A172 (cell line): Measurements from ENCODE around the gene BRIP1. TPM values are rescaled to one million over a fixed set of nuclear protein-coding genes. Genes with fewer than 3 reads are reported as not detected.
"Not testable (repeated sequence)": the region's sequence is repeated elsewhere in the genome, so short reads cannot be mapped to it uniquely, and the experiment has no call there.

Experiments used
- DNase-seq: peaks from one replicate; pipeline ENCODE4 v3.0.0-alpha.2; 2015; ENCODE audit warnings: low spot score
- total RNA-seq: library from RNA; depleted of rRNA; stranded (reverse); fragments of >200 nt; shearing (Covaris generic); gene quantifications from 2 replicates; pipeline ENCODE4 v1.2.3, GENCODE V29; 2014

BRIP1 gene
- total RNA-seq, 1 experiment from 2014 or later = 18.4 TPM

DNA sequence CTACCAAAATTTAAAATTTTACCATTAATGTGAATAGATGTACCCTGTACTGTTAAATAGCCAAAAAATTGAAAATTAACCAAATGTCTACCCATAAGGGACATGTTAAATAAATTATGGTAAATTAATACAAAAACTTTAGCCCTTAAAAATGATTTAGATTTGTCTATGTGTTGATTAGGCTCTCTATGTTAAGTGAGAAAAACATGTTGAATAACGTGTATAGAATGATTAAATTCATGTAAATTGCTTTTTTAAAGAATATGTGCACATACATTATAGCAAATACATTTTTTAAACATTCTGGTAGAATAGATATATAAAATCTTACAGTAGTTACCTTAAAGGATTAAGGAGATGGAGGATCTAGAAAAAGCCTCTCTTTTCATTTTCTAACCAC is 59.5 kb downstream of the BRIP1 start:
- DNase-seq = no peak

GRCh38 chr17:61803216-61803615 is 60.1 kb downstream of the BRIP1 start:
- no peak for DNase-seq

GRCh38 chr17:61799812-61800484 is 63.4 kb downstream of the BRIP1 start:
- no peak for DNase-seq

- no peak for DNase-seq
These were observed 66.0 kb downstream of the BRIP1 start for GRCh38 chr17:61797283-61797682.

DNA sequence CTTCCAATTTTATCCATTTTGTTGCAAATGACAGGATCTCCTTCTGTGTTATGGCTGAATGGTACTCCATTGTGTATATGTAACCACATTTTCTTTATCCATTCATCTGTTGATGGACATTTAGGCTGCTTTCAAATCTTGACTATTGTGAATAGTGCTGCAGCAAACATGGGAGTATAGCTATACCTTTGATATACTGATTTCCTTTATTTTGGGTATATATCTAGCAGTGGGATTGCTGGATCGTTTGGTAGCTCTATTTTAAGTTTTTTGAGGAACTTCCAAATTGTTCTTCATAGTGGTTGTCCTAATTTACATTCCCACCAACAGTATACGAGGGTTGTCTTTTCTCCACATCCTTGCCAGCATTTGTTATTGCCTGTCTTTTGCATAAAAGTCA is 67.8 kb downstream of the BRIP1 start:
- no peak for DNase-seq

DNA sequence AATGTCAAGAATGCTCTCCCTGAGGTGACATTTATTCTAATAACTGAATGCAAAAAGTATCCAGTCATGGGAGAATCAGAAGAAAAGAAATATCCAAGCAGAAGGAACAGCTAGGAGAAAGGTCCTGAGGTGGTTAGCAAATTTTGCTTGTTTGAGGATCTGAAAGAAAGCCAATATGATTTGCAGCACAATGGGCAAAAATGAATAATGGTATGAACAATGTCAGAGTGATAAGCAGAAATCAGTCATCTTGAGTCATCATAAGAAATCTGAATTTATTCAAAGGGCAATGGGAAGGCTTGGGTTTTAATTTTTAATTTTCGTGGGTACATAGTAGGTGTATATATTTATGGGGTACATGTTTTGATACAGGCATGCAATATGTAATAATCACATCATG is 68.5 kb downstream of the BRIP1 start:
- DNase-seq = no peak

- no peak for DNase-seq
These were observed 69.1 kb downstream of the BRIP1 start for GRCh38 chr17:61794242-61794641.

DNA sequence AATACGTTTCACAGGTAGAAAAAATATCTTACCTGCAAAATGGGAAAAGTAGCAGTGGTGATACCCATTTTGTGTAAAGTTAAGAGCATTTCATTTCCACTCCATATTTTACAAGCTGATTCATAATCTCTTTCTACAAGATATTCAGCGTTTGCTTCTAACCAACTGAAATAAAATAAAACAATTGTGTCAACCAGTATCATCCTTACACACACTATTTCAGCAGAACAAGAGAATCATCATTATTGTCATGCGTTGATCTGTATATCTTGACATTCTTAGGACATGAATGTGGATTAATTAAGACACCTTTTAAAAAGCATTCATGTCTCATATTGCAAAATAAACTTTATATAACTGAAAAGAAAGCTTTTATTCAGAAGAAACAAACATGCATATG is 69.8 kb downstream of the BRIP1 start:
- no peak for DNase-seq

GRCh38 chr17:61789872-61790271 is 73.5 kb downstream of the BRIP1 start:
- no peak for DNase-seq

DNA sequence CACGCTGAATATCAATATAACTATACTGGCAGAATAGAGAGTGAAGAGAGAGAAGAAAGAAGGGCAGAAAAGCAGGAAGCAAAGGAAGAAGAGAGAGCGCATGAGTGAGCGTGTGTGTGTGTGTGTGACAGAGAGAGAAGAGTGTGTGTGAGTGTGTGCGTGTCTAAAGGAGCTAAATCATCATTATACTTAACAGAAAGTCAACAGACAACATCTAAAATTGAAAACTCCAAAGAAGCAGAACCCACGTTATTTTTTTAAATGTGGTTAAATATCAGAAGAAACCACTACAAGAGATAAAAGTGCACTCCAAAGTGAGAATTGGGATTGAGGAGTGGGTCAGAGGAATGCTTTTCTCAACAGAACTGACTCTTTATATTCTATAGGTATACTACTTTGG is 77.2 kb downstream of the BRIP1 start:
- no peak for DNase-seq

DNA sequence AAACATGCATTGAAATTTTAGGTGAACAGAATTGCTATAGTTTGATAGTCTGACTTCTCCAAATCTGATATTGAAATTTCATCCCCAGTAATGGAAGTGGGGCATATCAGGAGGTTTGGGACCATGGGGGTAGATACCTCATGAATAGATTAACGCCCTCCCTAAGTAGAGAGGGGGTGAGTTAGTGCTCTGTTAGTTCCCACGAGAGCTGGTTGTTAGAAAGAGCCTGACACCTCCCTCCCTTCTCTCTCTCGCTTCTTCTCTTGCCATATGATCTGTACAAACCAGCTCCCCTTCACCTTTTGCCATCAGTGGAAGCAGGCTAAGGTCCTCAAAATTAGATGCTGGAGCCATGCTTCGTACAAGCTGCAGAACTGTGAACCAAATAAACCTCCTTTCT is 78.8 kb downstream of the BRIP1 start:
- no peak for DNase-seq

DNA sequence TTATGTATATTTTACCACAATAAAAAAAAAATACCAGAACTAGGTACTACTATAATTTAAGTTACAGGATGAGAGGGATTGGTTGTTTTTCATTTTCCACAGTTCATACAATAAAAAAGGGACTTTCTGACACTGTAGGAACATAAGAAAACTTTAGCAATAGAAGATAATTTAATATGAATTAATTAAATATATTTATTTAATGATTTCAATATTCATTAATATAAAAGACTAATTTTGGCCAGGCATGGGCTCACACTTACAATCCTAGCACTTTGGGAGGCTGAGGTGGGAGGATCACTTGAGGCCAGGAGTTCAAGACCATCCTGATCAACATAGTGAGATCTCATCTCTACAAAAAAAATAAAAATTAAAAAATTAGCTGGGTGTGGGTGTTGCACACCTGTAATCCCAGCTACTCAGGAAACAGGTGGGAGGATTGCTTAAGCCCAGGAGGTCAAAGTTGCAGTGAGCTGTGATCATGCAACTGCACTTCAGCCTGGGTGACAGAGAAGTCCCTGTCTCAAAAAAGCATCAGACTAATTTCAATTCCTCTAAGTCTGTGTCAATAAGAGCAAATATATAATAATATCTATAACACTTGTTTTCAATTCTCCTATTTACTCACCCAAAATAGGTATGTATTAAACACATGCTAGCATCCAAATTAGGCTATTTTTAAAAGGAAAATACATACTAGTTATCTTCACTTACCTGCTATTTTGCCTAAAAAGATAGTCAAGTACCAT is 79.6 kb downstream of the BRIP1 start:
- DNase-seq = no peak

DNA sequence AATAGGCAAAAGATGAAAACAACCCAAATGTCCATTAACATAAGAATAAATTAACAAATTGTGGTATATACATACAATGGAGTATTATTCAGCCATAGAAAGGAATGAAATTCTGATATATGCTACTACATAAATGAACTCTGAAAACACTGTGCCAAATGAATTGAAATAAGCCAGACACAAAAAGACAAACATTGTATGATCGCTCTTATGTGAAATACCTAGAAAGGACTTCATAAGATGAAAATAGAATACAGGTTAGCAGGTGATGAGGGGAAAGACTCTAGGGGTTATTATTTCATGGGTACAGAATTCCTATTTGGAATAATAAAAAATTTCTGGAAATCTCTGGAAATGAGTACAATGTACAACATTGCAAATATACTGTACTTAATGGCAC is 80.2 kb downstream of the BRIP1 start:
- DNase-seq = no peak

DNA sequence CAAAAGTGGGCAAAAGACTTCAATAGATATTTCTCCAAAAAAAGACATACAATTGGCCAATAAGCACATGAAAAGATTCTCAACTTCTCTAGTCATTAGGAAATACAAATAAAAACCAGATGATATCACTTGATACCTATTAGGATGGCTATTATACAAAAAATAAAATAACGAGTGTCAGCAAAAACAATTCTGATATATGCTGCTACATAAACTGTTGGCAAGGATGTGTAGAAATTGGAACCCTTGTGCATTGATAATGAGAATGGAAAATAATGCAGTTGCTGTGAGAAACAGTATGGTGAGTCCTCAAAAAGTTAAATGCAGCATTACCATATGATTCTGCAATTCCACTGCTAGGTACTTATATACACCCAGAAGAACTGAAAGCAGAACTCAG is 80.6 kb downstream of the BRIP1 start:
- DNase-seq = no peak

DNA sequence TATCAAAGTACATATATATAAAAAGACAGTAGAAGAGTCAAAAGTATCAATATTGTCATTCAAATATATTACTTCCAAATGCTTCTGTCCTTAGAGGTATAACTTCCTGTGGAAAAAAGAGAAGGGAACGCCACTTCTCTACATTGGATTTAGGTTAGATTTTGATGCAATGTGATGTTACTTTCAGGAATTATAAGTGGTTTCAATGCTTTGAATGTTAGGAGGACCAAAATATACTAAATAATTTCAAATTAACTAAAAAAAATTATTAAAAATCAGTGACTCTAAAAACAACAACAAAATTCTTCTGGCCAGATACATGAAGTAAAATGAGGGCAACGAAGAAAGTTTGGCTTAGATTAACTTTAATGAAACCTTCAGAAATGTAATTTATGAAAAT is 88.0 kb downstream of the BRIP1 start:
- no peak for DNase-seq

GRCh38 chr17:61774724-61775123 is 88.6 kb downstream of the BRIP1 start:
- no peak for DNase-seq

- not testable (repeated sequence) for DNase-seq
These were observed 89.2 kb downstream of the BRIP1 start for GRCh38 chr17:61774087-61774486.

GRCh38 chr17:61770752-61771533 is 92.4 kb downstream of the BRIP1 start:
- peak; percentile 31 for DNase-seq

- DNase-seq = peak; percentile 17
These were observed 93.3 kb downstream of the BRIP1 start for GRCh38 chr17:61770043-61770442.

- DNase-seq = no peak
These were observed 94.9 kb downstream of the BRIP1 start for GRCh38 chr17:61768405-61768804.

- no peak for DNase-seq
These were observed 96.8 kb downstream of the BRIP1 start for GRCh38 chr17:61766520-61766919.

DNA sequence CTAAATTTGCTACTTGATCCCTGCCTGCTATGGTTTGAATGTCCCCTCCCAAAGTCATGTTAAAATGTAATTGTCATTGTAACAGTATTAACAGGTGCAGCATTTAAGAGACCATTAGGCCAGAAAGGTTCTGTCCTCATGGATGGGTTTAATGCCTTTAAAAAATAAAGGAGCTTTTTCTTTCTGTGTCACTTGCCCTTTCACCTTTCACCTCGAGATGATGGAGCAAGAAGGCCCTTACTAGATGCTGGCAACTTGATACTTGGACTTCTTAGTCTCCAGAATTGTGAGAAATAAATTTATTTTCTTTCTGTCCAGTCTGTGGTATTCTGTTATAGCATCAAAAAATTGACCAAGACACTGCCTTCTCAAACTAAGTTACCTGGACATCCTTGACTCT is 98.5 kb downstream of the BRIP1 start:
- DNase-seq = no peak

DNA sequence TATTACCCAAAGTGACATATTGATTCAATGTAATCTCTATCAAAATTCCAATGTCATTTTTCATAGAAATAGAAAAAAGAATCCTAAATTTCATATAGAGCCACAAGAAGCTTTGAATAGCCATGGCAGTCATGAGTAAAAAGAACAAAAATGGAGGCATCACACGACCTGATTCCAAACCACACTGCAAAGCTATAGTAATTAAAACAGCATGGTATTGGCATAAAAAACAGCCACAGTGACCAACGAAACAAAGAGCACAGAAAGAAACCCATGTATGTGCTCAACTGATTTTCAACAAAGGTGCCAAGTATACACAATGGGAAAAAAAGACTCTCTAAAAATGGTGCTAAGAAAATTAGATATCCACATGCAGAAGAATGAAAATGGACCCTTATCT is 101.5 kb downstream of the BRIP1 start:
- DNase-seq = no peak
